Spinal cord (tissue), 10 donors: ENCODE results near the gene ZNF554. TPM values are rescaled to one million over a fixed set of nuclear protein-coding genes. Genes with fewer than 3 reads are reported as not detected.

Experiments used
- DNase-seq, 6 donors: peaks; one replicate each; pipeline versions ENCODE4 v3.0.0 to v3.0.0-alpha.2; 2013 to 2015; ENCODE audit warnings: low spot score in 6 of 6, low read depth in 4 of 6
- H3K27ac ChIP-seq: one replicate; pipeline ENCODE4 v1.5.1; 2013; ENCODE audit warnings: low read depth, low read length, control low read depth
- H3K27me3 ChIP-seq: one replicate; pipeline ENCODE4 v1.6.1; 2013; ENCODE audit warnings: low read length; ENCODE audit not compliant: control insufficient read depth, insufficient read depth
- H3K36me3 ChIP-seq: one replicate; pipeline ENCODE4 v1.6.1; 2013; ENCODE audit warnings: low read length; ENCODE audit not compliant: control insufficient read depth, insufficient read depth
- H3K4me1 ChIP-seq: one replicate; pipeline ENCODE4 v1.6.1; 2013; ENCODE audit warnings: low read length; ENCODE audit not compliant: control insufficient read depth, insufficient read depth
- H3K4me3 ChIP-seq: one replicate; pipeline ENCODE4 v1.5.1; 2013; ENCODE audit warnings: low read depth, low read length, control low read depth
- H3K9me3 ChIP-seq: one replicate; pipeline ENCODE4 v1.6.1; 2013; ENCODE audit warnings: low read length; ENCODE audit not compliant: control insufficient read depth, insufficient read depth
- WGBS: methylation state at CpG from one replicate; pipeline ENCODE4 v1.1.5; 2013; ENCODE audit warnings: missing lambda C conversion rate; ENCODE audit not compliant: insufficient coverage; 5-methylcytosine and 5-hydroxymethylcytosine counted together
- polyA plus RNA-seq, 2 donors: library from polyadenylated mRNA; unstranded; fragments of 120-200 nt; gene quantifications; one replicate each; pipeline ENCODE4 v1.2.1, GENCODE V29; 2013; ENCODE audit not compliant: insufficient read length in 2 of 2
- total RNA-seq, 2 donors: library from RNA; depleted of rRNA in 1 of 2; stranded (reverse); fragments of 120-200 nt in 1 of 2; fragments of >200 nt in 1 of 2; gene quantifications; one replicate each; pipeline versions ENCODE4 v1.2.3 to v1.2.4, GENCODE V29; 2013 to 2014
- donor health status: healthy.

ZNF554 gene
- total and polyA plus RNA-seq, 4 donors: 10.0 to 14.7 (median 11.2) TPM

- 85% methylated on average over 12 of the region's 13 CpGs for WGBS
- Histone ChIP-seq H3K4me3 (no peak overlapping the region), H3K27ac (no peak overlapping the region), H3K9me3 (peaks cover 4% of the 10 kb centered on the region), H3K27me3 (no peaks in the 10 kb centered on the region), H3K4me1 (peaks cover 9% of the 10 kb centered on the region), H3K36me3 (peaks cover 8% of the 10 kb centered on the region)
- DNase-seq: no peak
These were observed 26.7 kb downstream of the ZNF554 start for GRCh38 chr19:2846180-2846894.

- Histone ChIP-seq H3K4me3 (no peak overlapping the region), H3K9me3 (peaks cover 4% of the 10 kb centered on the region), H3K36me3 (peaks cover 18% of the 10 kb centered on the region), H3K4me1 (peaks cover 3% of the 10 kb centered on the region), H3K27ac (no peak overlapping the region), H3K27me3 (no peaks in the 10 kb centered on the region)
- no peak for DNase-seq
- 100% methylated on average over 3 of the region's 3 CpGs for WGBS
These were observed 27.8 kb downstream of the ZNF554 start for GRCh38 chr19:2847507-2847906.

- Histone ChIP-seq H3K4me1 (no peaks in the 10 kb centered on the region), H3K27ac (no peak overlapping the region), H3K27me3 (no peaks in the 10 kb centered on the region), H3K4me3 (no peak overlapping the region), H3K36me3 (peaks cover 29% of the 10 kb centered on the region), H3K9me3 (peaks cover 10% of the 10 kb centered on the region)
- 100% methylated on average over 1 of the region's 4 CpGs for WGBS
- no peak for DNase-seq
These were observed 28.9 kb downstream of the ZNF554 start for GRCh38 chr19:2848616-2849015.

- 100% methylated on average over 1 of the region's 3 CpGs for WGBS
- H3K27ac ChIP-seq: no peak overlapping the region
- H3K9me3 ChIP-seq: peaks cover 12% of the 10 kb centered on the region
- H3K27me3 ChIP-seq: no peaks in the 10 kb centered on the region
- peaks cover 33% of the 10 kb centered on the region for H3K36me3 ChIP-seq
- H3K4me1 ChIP-seq: no peaks in the 10 kb centered on the region
- H3K4me3 ChIP-seq: no peak overlapping the region
- no peak for DNase-seq
These were observed 30.7 kb downstream of the ZNF554 start for GRCh38 chr19:2850256-2850925.

- 100% methylated on average over 1 of the region's 10 CpGs for WGBS
- peaks cover 33% of the 10 kb centered on the region for H3K36me3 ChIP-seq
- H3K27ac ChIP-seq: no peak overlapping the region
- no peak overlapping the region for H3K4me3 ChIP-seq
- no peak for DNase-seq
- no peaks in the 10 kb centered on the region for H3K27me3 ChIP-seq
- peaks cover 12% of the 10 kb centered on the region for H3K9me3 ChIP-seq
- H3K4me1 ChIP-seq: no peaks in the 10 kb centered on the region
These were observed 32.9 kb downstream of the ZNF554 start for GRCh38 chr19:2852598-2852997.

GRCh38 chr19:2853015-2853606 lies 33.4 kb downstream of the ZNF554 start:
- DNase-seq: no peak
- Histone ChIP-seq H3K4me3 (no peak overlapping the region), H3K9me3 (peaks cover 12% of the 10 kb centered on the region), H3K27ac (no peak overlapping the region), H3K4me1 (no peaks in the 10 kb centered on the region), H3K36me3 (peaks cover 33% of the 10 kb centered on the region), H3K27me3 (no peaks in the 10 kb centered on the region)
- WGBS: 93% methylated on average over 3 of the region's 11 CpGs

- DNase-seq: no peak
- no peaks in the 10 kb centered on the region for H3K4me1 ChIP-seq
- H3K27me3 ChIP-seq: no peaks in the 10 kb centered on the region
- H3K4me3 ChIP-seq: no peak overlapping the region
- H3K27ac ChIP-seq: no peak overlapping the region
- peaks cover 8% of the 10 kb centered on the region for H3K9me3 ChIP-seq
- H3K36me3 ChIP-seq: peaks cover 42% of the 10 kb centered on the region
- WGBS: no CpG with 5 or more reads among the region's 3 CpGs
These were observed 35.2 kb downstream of the ZNF554 start for GRCh38 chr19:2854849-2855248.

GRCh38 chr19:2856457-2857050 lies 36.9 kb downstream of the ZNF554 start:
- Histone ChIP-seq H3K27ac (no peak overlapping the region), H3K36me3 (peaks cover 37% of the 10 kb centered on the region), H3K9me3 (peaks cover 8% of the 10 kb centered on the region), H3K4me1 (no peaks in the 10 kb centered on the region), H3K27me3 (no peaks in the 10 kb centered on the region), H3K4me3 (no peak overlapping the region)
- 95% methylated on average over 4 of the region's 5 CpGs for WGBS
- DNase-seq: no peak

GRCh38 chr19:2858864-2859263 lies 39.2 kb downstream of the ZNF554 start:
- Histone ChIP-seq H3K36me3 (peaks cover 16% of the 10 kb centered on the region), H3K4me1 (no peaks in the 10 kb centered on the region), H3K27ac (no peak overlapping the region), H3K4me3 (no peak overlapping the region), H3K9me3 (no peaks in the 10 kb centered on the region), H3K27me3 (no peaks in the 10 kb centered on the region)
- WGBS: 68% methylated on average over 27 of the region's 27 CpGs
- DNase-seq: no peak
